Breast epithelium (tissue), 4 donors: ENCODE measurements around the gene RAB44. TPM values are rescaled to one million over a fixed set of nuclear protein-coding genes. Genes with fewer than 3 reads are reported as not detected.

Source experiments
- DNase-seq, 2 donors: peaks; one replicate each; pipeline ENCODE4 v3.0.0-alpha.2; 2019; ENCODE audit warnings: low spot score in 2 of 2
- H3K27ac ChIP-seq, 2 donors: fragments of 200-600 bp; sonication (generic) in 1 of 2; one replicate each; pipeline ENCODE4 v1.5.1; 2016 to 2019; ENCODE audit warnings: mild to moderate bottlenecking in 1 of 2
- H3K27me3 ChIP-seq, 2 donors: fragments of 200-600 bp; sonication (generic) in 1 of 2; one replicate each; pipeline versions ENCODE4 v1.5.1 to v1.6.0; 2017 to 2019; ENCODE audit warnings: control low read depth in 1 of 2, mild to moderate bottlenecking in 1 of 2
- H3K36me3 ChIP-seq: fragments of 200-600 bp; one replicate; pipeline ENCODE4 v1.5.1; 2019
- H3K4me1 ChIP-seq, 2 donors: fragments of 200-600 bp; sonication (generic); one replicate each; pipeline ENCODE4 v1.5.1; 2016 to 2019; ENCODE audit warnings: control low read depth in 1 of 2
- H3K4me3 ChIP-seq, 3 donors: fragments of 200-600 bp; sonication (generic); 1 replicate in 2 of 3; 2 replicates in 1 of 3; pipeline ENCODE4 v1.5.1; 2016 to 2019; ENCODE audit warnings: mild to moderate bottlenecking in 3 of 3, moderate library complexity in 2 of 3
- H3K9me3 ChIP-seq, 2 donors: fragments of 200-600 bp; sonication (generic) in 1 of 2; one replicate each; pipeline ENCODE4 v1.5.1; 2016 to 2019; ENCODE audit warnings: control low read depth in 1 of 2
- CTCF ChIP-seq, 3 donors: fragments of 450-650 bp; IDR thresholded peaks; one replicate each; pipeline ENCODE4 v1.5.1; 2016 to 2017; ENCODE audit warnings: antibody characterized with exemption in 3 of 3, mild to moderate bottlenecking in 3 of 3, moderate library complexity in 3 of 3
- POLR2A ChIP-seq: fragments of 450-650 bp; IDR thresholded peaks from one replicate; pipeline ENCODE4 v1.6.1; 2016; ENCODE audit warnings: antibody characterized with exemption, mild to moderate bottlenecking, moderate library complexity
- POLR2AphosphoS5 ChIP-seq, 3 donors: sonication (generic); formaldehyde crosslinking; IDR thresholded peaks; one replicate each; pipeline ENCODE4 v1.6.1; 2017; ENCODE audit warnings: antibody characterized with exemption in 3 of 3
- intact Hi-C: fragments of 100-400 bp; cut with DNase I; formaldehyde crosslinking; loops from one replicate; pipeline ENCODE4 v1.15.1; 2023; ENCODE audit warnings: low total_unique reads
- total RNA-seq, 3 donors: library from RNA; depleted of rRNA; stranded (reverse); fragments of >200 nt; gene quantifications; one replicate each; pipeline ENCODE4 v1.1.0, GENCODE V29; 2016

RAB44 gene
- total RNA-seq, 3 donors from 2014 or later: under 0.01 to 1.9 (median 0.29) TPM

GRCh38 chr6:36743032-36743431 is 45.4 kb downstream of the RAB44 start:
- no peaks in the 10 kb centered on the region for H3K27me3 ChIP-seq
- H3K4me3 ChIP-seq: no peak overlapping the region
- no peak overlapping the region for H3K27ac ChIP-seq
- no peaks in the 10 kb centered on the region for H3K4me1 ChIP-seq
- H3K9me3 ChIP-seq: no peaks in the 10 kb centered on the region
- no peaks in the 10 kb centered on the region for H3K36me3 ChIP-seq
- DNase-seq: no peak
- intact Hi-C loops: no loop called here
- TF ChIP-seq POLR2AphosphoS5 (IDR thresholded peaks at IDR 0.05) (no peak), POLR2A (no peak), CTCF (IDR thresholded peaks at IDR 0.05) (no peak)

DNA sequence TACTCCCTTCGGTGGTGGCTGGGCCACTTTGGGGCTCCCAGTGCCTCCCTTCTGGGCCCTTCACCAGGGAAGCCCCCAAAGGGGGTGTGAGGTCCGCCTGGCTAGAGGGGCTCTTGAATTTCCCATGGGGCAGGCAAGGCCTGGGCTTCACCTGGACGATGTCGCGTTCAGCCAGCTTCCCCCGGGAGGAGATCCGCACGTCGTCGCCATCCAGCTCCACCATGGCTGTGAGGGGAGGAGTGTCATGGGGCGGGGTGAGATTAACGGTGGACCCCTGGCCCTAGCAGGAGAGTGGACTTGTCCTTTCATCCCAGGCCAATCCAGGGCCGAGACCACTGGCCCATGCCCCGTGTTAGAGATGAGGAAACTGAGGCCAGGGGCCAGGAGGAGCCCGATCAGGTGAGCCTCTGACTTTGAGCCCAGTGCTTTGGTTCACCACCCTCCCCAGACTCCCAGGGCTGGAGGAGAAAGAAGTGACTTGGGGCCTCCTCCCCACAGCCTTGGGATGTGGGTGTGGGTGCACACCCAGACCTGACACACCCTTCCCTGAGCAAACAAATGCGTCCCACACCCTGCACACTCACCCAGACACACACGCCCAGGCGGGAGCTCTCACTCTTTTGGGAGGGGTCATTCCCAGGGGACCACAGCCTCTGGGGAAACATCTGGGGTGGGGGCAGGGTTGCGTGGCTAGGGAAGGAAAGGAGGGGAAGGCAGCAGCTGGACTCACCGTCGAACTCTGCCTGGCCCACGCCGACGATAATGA is 46.1 kb downstream of the RAB44 start:
- H3K4me1 ChIP-seq: no peaks in the 10 kb centered on the region
- no peak overlapping the region for H3K27ac ChIP-seq
- H3K4me3 ChIP-seq: no peak overlapping the region
- intact Hi-C loops: no loop called here
- H3K27me3 ChIP-seq: no peaks in the 10 kb centered on the region
- H3K36me3 ChIP-seq: no peaks in the 10 kb centered on the region
- DNase-seq: no peak
- TF ChIP-seq POLR2AphosphoS5 (IDR thresholded peaks at IDR 0.05) (no peak), CTCF (IDR thresholded peaks at IDR 0.05) (no peak), POLR2A (no peak)
- H3K9me3 ChIP-seq: no peaks in the 10 kb centered on the region

DNA sequence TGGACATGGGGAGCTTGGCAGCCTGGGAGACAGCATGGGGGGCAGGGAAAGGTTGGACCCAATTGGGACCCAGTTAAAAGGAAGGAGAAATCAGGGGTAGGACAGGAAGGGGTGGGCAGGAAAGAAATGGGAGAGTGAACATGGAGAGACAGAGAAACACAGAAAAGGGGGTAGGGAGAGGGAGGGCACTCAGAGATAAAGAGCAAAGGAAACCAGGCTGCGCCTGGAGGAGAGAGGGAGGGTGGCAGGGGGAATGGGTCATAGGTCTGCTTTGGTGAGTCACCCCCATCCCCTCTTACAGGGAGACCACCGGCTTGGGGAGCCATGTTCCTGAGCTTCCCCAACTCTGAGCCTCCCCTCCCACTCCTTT is 46.7 kb downstream of the RAB44 start:
- DNase-seq: no peak
- Histone ChIP-seq H3K27ac (no peak overlapping the region), H3K36me3 (no peaks in the 10 kb centered on the region), H3K4me1 (no peaks in the 10 kb centered on the region), H3K27me3 (no peaks in the 10 kb centered on the region), H3K9me3 (no peaks in the 10 kb centered on the region), H3K4me3 (no peak overlapping the region)
- intact Hi-C loops: no loop called here
- no peak for TF ChIP-seq POLR2A
- TF ChIP-seq POLR2AphosphoS5 (IDR thresholded peaks at IDR 0.05): no peak
- TF ChIP-seq CTCF (IDR thresholded peaks at IDR 0.05): no peak

DNA sequence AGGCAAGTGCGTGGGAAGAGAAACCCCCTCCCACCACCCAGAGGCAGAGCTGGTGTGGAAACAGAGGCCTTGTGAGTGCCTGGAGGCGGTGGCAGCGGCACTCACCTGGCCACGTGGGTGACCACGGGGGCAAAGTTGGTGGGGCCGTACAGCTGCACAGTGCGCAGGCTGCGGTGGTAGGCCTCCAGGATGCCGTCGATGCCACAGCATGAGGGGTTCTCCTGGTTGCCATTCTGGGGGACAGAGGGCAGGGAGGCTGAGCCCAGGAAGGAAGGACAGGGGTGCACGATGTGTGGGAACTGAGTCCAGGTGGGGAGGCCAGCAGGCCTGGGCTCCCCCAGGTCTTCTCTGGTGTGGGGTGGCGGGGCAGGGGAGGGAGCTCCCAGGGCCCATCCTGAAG is 47.7 kb downstream of the RAB44 start:
- intact Hi-C loops: no loop called here
- Histone ChIP-seq H3K4me1 (no peaks in the 10 kb centered on the region), H3K27me3 (no peaks in the 10 kb centered on the region), H3K36me3 (no peaks in the 10 kb centered on the region), H3K4me3 (no peak overlapping the region), H3K27ac (no peak overlapping the region), H3K9me3 (no peaks in the 10 kb centered on the region)
- DNase-seq: no peak
- no peak for TF ChIP-seq POLR2AphosphoS5 (IDR thresholded peaks at IDR 0.05)
- no peak for TF ChIP-seq POLR2A
- TF ChIP-seq CTCF (IDR thresholded peaks at IDR 0.05): no peak

DNA sequence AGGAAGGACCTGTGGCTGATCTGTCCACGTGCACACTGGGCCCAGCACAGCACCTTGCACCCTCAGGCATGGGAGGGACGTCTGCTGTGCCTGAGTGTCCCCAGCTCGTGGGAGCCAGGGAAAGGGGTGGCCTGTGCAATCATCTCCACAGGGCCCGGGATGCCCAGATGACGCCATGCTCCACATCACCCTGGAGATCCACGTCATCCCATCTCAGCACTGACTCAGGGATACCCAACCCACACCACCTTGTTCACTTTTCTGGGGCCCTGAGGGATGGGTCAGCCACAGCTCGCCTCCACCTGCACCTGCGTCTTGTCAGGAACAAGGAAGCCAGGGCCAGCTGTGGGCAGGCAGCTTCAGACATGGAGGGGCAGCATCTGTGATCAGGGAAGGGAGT is 48.2 kb downstream of the RAB44 start:
- Histone ChIP-seq H3K36me3 (no peaks in the 10 kb centered on the region), H3K4me1 (no peaks in the 10 kb centered on the region), H3K4me3 (no peak overlapping the region), H3K27me3 (no peaks in the 10 kb centered on the region), H3K9me3 (no peaks in the 10 kb centered on the region), H3K27ac (no peak overlapping the region)
- intact Hi-C loops: no loop called here
- TF ChIP-seq POLR2AphosphoS5 (IDR thresholded peaks at IDR 0.05) (no peak), POLR2A (no peak), CTCF (IDR thresholded peaks at IDR 0.05) (no peak)
- no peak for DNase-seq
